ENCODE measurements around the gene ZBTB2. TPM values are rescaled to one million over a fixed set of nuclear protein-coding genes. Genes with fewer than 3 reads are reported as not detected.

Gene ZBTB2
- total RNA-seq, 1 donor from 2014 or later = 11.6 TPM

- Mint-ChIP-seq H3K4me3 (no peak overlapping the region), H3K9me3 (no peaks in the 10 kb centered on the region), H3K4me1 (peaks cover 8% of the 10 kb centered on the region), H3K36me3 (peaks cover 17% of the 10 kb centered on the region), H3K27me3 (ENCODE audit: insufficient read depth, low read depth) (no peaks in the 10 kb centered on the region), H3K27ac (no peak overlapping the region)
- H3K4me3 ChIP-seq = no peak overlapping the region
- DNase-seq (ENCODE audit: low spot score) = no peak
- H4K20me1 ChIP-seq (ENCODE audit: low read depth) = no peaks in the 10 kb centered on the region
- H3K36me3 ChIP-seq = no peaks in the 10 kb centered on the region
- H3K4me2 ChIP-seq = no peak overlapping the region
- H2AFZ ChIP-seq (replicated peaks) = no peak overlapping the region
- H3K79me2 ChIP-seq (ENCODE audit: low read depth) = peaks cover 25% of the 10 kb centered on the region
- no peak overlapping the region for H3K27ac ChIP-seq
- no peaks in the 10 kb centered on the region for H3K4me1 ChIP-seq
- no peaks in the 10 kb centered on the region for H3K27me3 ChIP-seq
- H3F3A ChIP-seq (ENCODE audit: low read depth) = no peaks in the 10 kb centered on the region
- TF ChIP-seq CTCF (IDR thresholded peaks at IDR 0.05) (no peak), EZH2phosphoT487 (IDR thresholded peaks at IDR 0.05) (no peak), EZH2 (IDR thresholded peaks at IDR 0.05) (no peak)
- H3K9me3 ChIP-seq (ENCODE audit: low read depth) = no peaks in the 10 kb centered on the region
- no peak overlapping the region for H3K9ac ChIP-seq
Measured at GRCh38 chr6:151341476-151342195, 49.7 kb downstream of the ZBTB2 start.

GRCh38 chr6:151340219-151340978 is 51.0 kb downstream of the ZBTB2 start:
- H3K27ac Mint-ChIP-seq = no peak overlapping the region

GRCh38 chr6:151339369-151339768 is 52.0 kb downstream of the ZBTB2 start:
- peaks cover 3% of the 10 kb centered on the region for H3K27me3 Mint-ChIP-seq (ENCODE audit: insufficient read depth, low read depth)
- no peaks in the 10 kb centered on the region for H4K20me1 ChIP-seq (ENCODE audit: low read depth)
- no peak overlapping the region for H3K9ac ChIP-seq
- H3K4me3 Mint-ChIP-seq = no peak overlapping the region
- H3K9me3 ChIP-seq (ENCODE audit: low read depth) = no peaks in the 10 kb centered on the region
- no peak for DNase-seq (ENCODE audit: low spot score)
- no peaks in the 10 kb centered on the region for H3K36me3 ChIP-seq
- H3K36me3 Mint-ChIP-seq = peaks cover 11% of the 10 kb centered on the region
- no peak overlapping the region for H3K27ac ChIP-seq
- no peaks in the 10 kb centered on the region for H3K4me1 ChIP-seq
- peaks cover 3% of the 10 kb centered on the region for H3K4me1 Mint-ChIP-seq
- H3K27ac Mint-ChIP-seq = peak overlapping the region; percentile 44
- H3K27me3 ChIP-seq = no peaks in the 10 kb centered on the region
- no peaks in the 10 kb centered on the region for H3K9me3 Mint-ChIP-seq
- H3K4me3 ChIP-seq = no peak overlapping the region
- no peak overlapping the region for H3K4me2 ChIP-seq
- peaks cover 24% of the 10 kb centered on the region for H3K79me2 ChIP-seq (ENCODE audit: low read depth)
- no peaks in the 10 kb centered on the region for H3F3A ChIP-seq (ENCODE audit: low read depth)
- no peak overlapping the region for H2AFZ ChIP-seq (replicated peaks)
- no peak for TF ChIP-seq EZH2 (IDR thresholded peaks at IDR 0.05)
- TF ChIP-seq EZH2phosphoT487 (IDR thresholded peaks at IDR 0.05) = no peak
- TF ChIP-seq CTCF (IDR thresholded peaks at IDR 0.05) = no peak

More at GRCh38 chr6:151340219-151340978, 51.0 kb downstream of the ZBTB2 start:
- Histone ChIP-seq H3K9me3 (ENCODE audit: low read depth) (no peaks in the 10 kb centered on the region), H3K4me3 (no peak overlapping the region), H3K9ac (no peak overlapping the region), H3F3A (ENCODE audit: low read depth) (no peaks in the 10 kb centered on the region), H3K36me3 (no peaks in the 10 kb centered on the region), H2AFZ (replicated peaks) (no peak overlapping the region), H3K27ac (no peak overlapping the region), H4K20me1 (ENCODE audit: low read depth) (no peaks in the 10 kb centered on the region), H3K79me2 (ENCODE audit: low read depth) (peaks cover 24% of the 10 kb centered on the region), H3K27me3 (no peaks in the 10 kb centered on the region), H3K4me2 (no peak overlapping the region), H3K4me1 (no peaks in the 10 kb centered on the region)
- DNase-seq (ENCODE audit: low spot score) = no peak
- Mint-ChIP-seq H3K4me1 (no peaks in the 10 kb centered on the region), H3K27me3 (ENCODE audit: insufficient read depth, low read depth) (no peaks in the 10 kb centered on the region), H3K36me3 (peaks cover 11% of the 10 kb centered on the region), H3K9me3 (no peaks in the 10 kb centered on the region), H3K4me3 (no peak overlapping the region)
- no peak for TF ChIP-seq EZH2 (IDR thresholded peaks at IDR 0.05)
- TF ChIP-seq EZH2phosphoT487 (IDR thresholded peaks at IDR 0.05) = no peak
- no peak for TF ChIP-seq CTCF (IDR thresholded peaks at IDR 0.05)

All from neural progenitor cell (in vitro differentiated cells).